Measurements from ENCODE around the gene CCER1. TPM values are rescaled to one million over a fixed set of nuclear protein-coding genes. Genes with fewer than 3 reads are reported as not detected.

The CCER1 gene, protein sequence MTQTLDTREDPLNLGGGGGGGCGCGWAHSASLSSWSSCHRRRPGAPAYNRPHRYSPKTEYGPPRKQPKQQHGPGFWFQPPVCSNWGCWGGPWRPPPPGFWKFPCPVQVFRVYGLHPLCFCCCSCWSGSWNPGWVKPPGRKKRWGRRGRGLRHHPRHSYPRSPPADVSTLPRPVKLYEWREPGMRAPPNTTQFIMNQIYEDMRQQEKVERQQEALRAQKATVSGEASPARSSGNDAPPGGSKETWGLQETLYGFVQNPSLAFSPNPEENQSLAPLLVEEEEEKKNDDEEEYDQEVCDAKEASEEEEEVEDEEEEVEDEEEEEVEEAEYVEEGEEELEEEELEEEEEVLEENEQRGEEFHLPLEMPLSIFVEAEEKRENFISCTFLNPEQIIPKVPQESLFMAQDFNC
- total RNA-seq (not detected), polyA plus RNA-seq (not detected)
- long read RNA-seq, donor 1, result 0 reads
- long read RNA-seq, donor 2, result 0 reads
- long read RNA-seq, donor 3, result 0 reads
- long read RNA-seq, donor 4, result 0 reads
- long read RNA-seq, donor 5, result 0 reads
- long read RNA-seq, donor 6, result 0 reads
- long read RNA-seq, donor 7, partial matches to known transcripts, result 0 of 1 reads
- long read RNA-seq, donor 7, other reads (novel, unspliced or antisense), result 0 of 1 reads
- long read RNA-seq, donor 8, result 0 reads
- long read RNA-seq, donor 9, result 0 reads
- long read RNA-seq, donor 10, result 0 reads

DNA sequence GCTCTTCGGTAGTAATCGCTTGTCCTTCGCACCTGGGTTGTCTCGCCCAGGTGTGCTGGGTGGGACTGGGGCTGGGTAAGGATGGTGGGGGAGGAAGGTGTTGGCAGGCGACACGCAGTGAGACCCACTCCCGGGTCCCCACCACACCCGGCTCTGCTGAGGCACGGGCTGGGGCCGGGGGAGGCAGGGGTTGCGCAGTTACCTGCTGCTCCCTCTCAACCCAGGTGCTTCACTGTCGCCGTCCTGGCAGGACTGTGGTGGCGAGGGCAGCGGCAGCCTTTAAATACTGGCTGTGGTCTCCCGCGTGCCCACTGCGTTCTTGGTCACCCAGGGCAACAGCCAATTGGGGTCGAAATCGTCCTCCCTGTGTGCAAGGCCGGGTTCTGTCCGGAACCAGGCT is at the start of gene CCER1:
CCER1 (minus strand) TSS at position 256 of the 400 bp plus-strand sequence. CDS start 434 bp downstream, outside the sequence.
- no peak for DNase-seq
- 90 to 99% (median 97%) methylated on average over 20 to 22 of the region's 22 CpGs for WGBS, 5 donors
- no peak for TF ChIP-seq CTCF (IDR thresholded peaks at IDR 0.05)
- no peak for TF ChIP-seq POLR2AphosphoS5 (IDR thresholded peaks at IDR 0.05)
- TF ChIP-seq POLR2A (IDR thresholded peaks at IDR 0.05), result no peak
- no peak for TF ChIP-seq EP300 (IDR thresholded peaks at IDR 0.05)

GRCh38 chr12:91003737-91004136 is 48.8 kb upstream of the CCER1 start:
- Histone ChIP-seq H3K4me3 (no peak overlapping the region), H3K27me3 (no peaks in the 10 kb centered on the region), H3K4me1 (peaks cover 0 to 8% (median 0%) of the 10 kb centered on the region in 4 donors), H3K9me3 (no peaks in the 10 kb centered on the region), H3K27ac (no peak overlapping the region), H3K36me3 (no peaks in the 10 kb centered on the region)
- DNase-seq, result no peak
- TF ChIP-seq CTCF (IDR thresholded peaks at IDR 0.05) (no peak), POLR2AphosphoS5 (IDR thresholded peaks at IDR 0.05) (no peak), EP300 (IDR thresholded peaks at IDR 0.05) (no peak), POLR2A (IDR thresholded peaks at IDR 0.05) (no peak)
- intact Hi-C loops (cut with DNase I; ENCODE audit: low total_unique reads), result no loop called here

More for the DNA sequence above, at the start of gene CCER1:
- Histone ChIP-seq H3K36me3 (no peaks in the 10 kb centered on the region), H3K4me1 (no peaks in the 10 kb centered on the region), H3K27me3 (no peaks in the 10 kb centered on the region), H3K27ac (no peak within 1 kb of the TSS), H3K9me3 (no peaks in the 10 kb centered on the region), H3K4me3 (no peak within 1 kb of the TSS)
- intact Hi-C loops (cut with DNase I; ENCODE audit: low total_unique reads), result no loop called here

DNA sequence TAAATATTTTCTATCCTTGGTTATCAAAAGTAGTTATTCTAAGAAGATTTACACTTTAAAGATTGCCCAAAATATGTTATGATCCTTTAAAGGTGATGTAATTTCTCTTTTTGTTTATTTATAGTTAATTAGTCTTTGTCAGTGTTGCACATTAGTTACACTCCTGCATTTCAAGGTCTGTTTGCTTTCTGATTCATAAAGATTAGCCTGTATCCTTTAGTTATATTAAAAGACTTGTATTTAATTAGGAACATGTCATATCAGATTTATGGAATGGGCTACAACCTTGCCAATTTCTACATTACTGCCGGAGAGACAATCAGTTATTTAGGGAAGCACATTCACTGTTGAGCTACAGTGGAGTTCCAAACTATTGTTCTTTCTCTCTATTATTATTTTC is 46.3 kb upstream of the CCER1 start:
- Histone ChIP-seq H3K9me3 (no peaks in the 10 kb centered on the region), H3K4me1 (peaks cover 0 to 8% (median 0%) of the 10 kb centered on the region in 4 donors), H3K36me3 (no peaks in the 10 kb centered on the region), H3K4me3 (no peak overlapping the region), H3K27me3 (no peaks in the 10 kb centered on the region), H3K27ac (no peak overlapping the region)
- intact Hi-C loops (cut with DNase I; ENCODE audit: low total_unique reads), result no loop called here
- WGBS, 5 donors, result 19 to 48% (median 29%) methylated on average over 1 of the region's 1 CpG
- DNase-seq, result no peak
- TF ChIP-seq EP300 (IDR thresholded peaks at IDR 0.05), result no peak
- TF ChIP-seq POLR2AphosphoS5 (IDR thresholded peaks at IDR 0.05), result no peak
- no peak for TF ChIP-seq CTCF (IDR thresholded peaks at IDR 0.05)
- no peak for TF ChIP-seq POLR2A (IDR thresholded peaks at IDR 0.05)

DNA sequence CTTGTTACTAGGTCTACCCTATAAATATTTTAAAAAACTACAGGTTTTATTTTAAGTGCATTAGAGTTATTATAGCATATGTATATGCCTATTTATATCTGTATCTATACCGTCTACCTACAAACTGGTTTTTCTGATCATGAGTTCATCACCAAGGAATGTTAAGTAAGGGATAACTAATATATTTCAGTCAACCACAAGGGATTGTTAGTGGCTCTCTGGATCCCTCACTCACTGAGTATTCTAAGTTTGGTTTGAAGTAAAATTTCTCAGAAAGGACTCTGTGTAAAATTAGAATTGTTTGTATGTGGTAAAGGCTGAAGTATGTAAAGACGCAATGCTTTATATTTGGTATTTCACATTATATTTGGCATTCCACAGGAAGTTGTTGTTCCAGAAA is 45.0 kb upstream of the CCER1 start:
- peaks cover 0 to 8% (median 0%) of the 10 kb centered on the region in 4 donors for H3K4me1 ChIP-seq
- WGBS, 5 donors, result 67 to 79% (median 73%) methylated on average over 2 of the region's 2 CpGs
- DNase-seq, result no peak
- H3K36me3 ChIP-seq, result no peaks in the 10 kb centered on the region
- H3K9me3 ChIP-seq, result no peaks in the 10 kb centered on the region
- H3K27me3 ChIP-seq, result no peaks in the 10 kb centered on the region
- intact Hi-C loops (cut with DNase I; ENCODE audit: low total_unique reads), result no loop called here
- TF ChIP-seq EP300 (IDR thresholded peaks at IDR 0.05) (no peak), CTCF (IDR thresholded peaks at IDR 0.05) (no peak), POLR2AphosphoS5 (IDR thresholded peaks at IDR 0.05) (no peak)
- no peak overlapping the region for H3K27ac ChIP-seq
- no peak overlapping the region for H3K4me3 ChIP-seq
